Measurements from ENCODE around the gene PACRG.

Gene PACRG

DNA sequence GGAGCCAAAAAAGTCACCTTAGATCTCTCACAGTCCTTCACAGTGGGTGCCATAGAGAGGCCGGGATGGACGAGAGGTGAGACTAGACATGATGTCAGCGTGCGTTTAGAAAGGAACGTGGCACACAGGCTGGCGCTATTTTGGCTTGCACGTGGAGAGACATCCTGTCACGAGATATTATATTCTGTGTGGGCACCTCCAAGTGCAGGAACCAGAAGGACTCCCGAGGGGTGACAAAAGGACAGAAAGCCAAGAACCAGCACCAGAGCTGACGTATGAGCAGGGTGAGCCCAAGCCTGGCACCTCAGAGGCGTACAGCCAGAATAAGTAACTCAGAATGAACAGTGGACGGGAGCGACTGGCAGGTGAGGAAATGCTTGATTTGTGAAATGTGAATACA, 636.9 kb downstream of the PACRG start:
- H3K27ac ChIP-seq = no peak overlapping the region
- no peak for DNase-seq (ENCODE audit: low spot score)
- ChIA-PET POLR2A (ENCODE audit: low non-redundant PET) (no interaction called here), CTCF (no interaction called here)
- TF ChIP-seq, protein P1, sequence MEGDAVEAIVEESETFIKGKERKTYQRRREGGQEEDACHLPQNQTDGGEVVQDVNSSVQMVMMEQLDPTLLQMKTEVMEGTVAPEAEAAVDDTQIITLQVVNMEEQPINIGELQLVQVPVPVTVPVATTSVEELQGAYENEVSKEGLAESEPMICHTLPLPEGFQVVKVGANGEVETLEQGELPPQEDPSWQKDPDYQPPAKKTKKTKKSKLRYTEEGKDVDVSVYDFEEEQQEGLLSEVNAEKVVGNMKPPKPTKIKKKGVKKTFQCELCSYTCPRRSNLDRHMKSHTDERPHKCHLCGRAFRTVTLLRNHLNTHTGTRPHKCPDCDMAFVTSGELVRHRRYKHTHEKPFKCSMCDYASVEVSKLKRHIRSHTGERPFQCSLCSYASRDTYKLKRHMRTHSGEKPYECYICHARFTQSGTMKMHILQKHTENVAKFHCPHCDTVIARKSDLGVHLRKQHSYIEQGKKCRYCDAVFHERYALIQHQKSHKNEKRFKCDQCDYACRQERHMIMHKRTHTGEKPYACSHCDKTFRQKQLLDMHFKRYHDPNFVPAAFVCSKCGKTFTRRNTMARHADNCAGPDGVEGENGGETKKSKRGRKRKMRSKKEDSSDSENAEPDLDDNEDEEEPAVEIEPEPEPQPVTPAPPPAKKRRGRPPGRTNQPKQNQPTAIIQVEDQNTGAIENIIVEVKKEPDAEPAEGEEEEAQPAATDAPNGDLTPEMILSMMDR (conservative IDR thresholded peaks at IDR 0.05; ENCODE audit: low read depth) = no peak

All from RWPE1 (cell line).